Globus pallidus (tissue), 1 donor: ENCODE data around the gene KCNMA1.

Source experiments
- DNase-seq: peaks from one replicate; pipeline ENCODE4 v3.0.0-alpha.2; 2015; ENCODE audit warnings: low spot score

KCNMA1 gene

GRCh38 chr10:76830218-76830617 lies 807.4 kb downstream of the KCNMA1 start:
- no peak for DNase-seq

GRCh38 chr10:76829724-76830123 lies 807.9 kb downstream of the KCNMA1 start:
- no peak for DNase-seq
